Tibial artery (tissue), 4 donors: ENCODE data around the gene MLXIPL.

Experiments
- DNase-seq, 2 donors: peaks; one replicate each; pipeline ENCODE4 v3.0.0-alpha.2; 2019
- H3K27ac ChIP-seq, 2 donors: fragments of 200-600 bp; sonication (generic) in 1 of 2; 1 replicate in 1 of 2; 2 replicates in 1 of 2; pipeline ENCODE4 v1.5.1; 2018 to 2019; ENCODE audit warnings: mild to moderate bottlenecking in 1 of 2
- H3K27me3 ChIP-seq, 2 donors: fragments of 200-600 bp; sonication (generic) in 1 of 2; one replicate each; pipeline versions ENCODE4 v1.5.1 to v1.6.0; 2016 to 2019
- H3K36me3 ChIP-seq, 3 donors: fragments of 200-600 bp; sonication (generic) in 2 of 3; one replicate each; pipeline ENCODE4 v1.5.1; 2016 to 2019; ENCODE audit warnings: mild to moderate bottlenecking in 2 of 3
- H3K4me1 ChIP-seq, 4 donors: fragments of 200-600 bp; sonication (generic) in 2 of 4; 1 replicate in 3 of 4; 2 replicates in 1 of 4; pipeline ENCODE4 v1.5.1; 2016 to 2019
- H3K4me3 ChIP-seq, 2 donors: fragments of 200-600 bp; sonication (generic) in 1 of 2; 1 replicate in 1 of 2; 2 replicates in 1 of 2; pipeline ENCODE4 v1.5.1; 2018 to 2019; ENCODE audit warnings: mild to moderate bottlenecking in 2 of 2
- H3K9me3 ChIP-seq, 3 donors: fragments of 200-600 bp; sonication (generic) in 1 of 3; one replicate each; pipeline ENCODE4 v1.5.1; 2016 to 2019
- CTCF ChIP-seq, 2 experiments: fragments of 200-600 bp in 1 of 2; fragments of 450-650 bp in 1 of 2; IDR thresholded peaks; one replicate each; pipeline ENCODE4 v1.5.1; 2017 to 2019; ENCODE audit warnings: antibody characterized with exemption in 2 of 2, mild to moderate bottlenecking in 1 of 2, moderate library complexity in 1 of 2
- intact Hi-C: fragments of 100-400 bp; cut with DNase I; formaldehyde crosslinking; loops from one replicate; pipeline ENCODE4 v1.15.0; 2023; ENCODE audit warnings: low total_unique reads

Gene MLXIPL

DNA sequence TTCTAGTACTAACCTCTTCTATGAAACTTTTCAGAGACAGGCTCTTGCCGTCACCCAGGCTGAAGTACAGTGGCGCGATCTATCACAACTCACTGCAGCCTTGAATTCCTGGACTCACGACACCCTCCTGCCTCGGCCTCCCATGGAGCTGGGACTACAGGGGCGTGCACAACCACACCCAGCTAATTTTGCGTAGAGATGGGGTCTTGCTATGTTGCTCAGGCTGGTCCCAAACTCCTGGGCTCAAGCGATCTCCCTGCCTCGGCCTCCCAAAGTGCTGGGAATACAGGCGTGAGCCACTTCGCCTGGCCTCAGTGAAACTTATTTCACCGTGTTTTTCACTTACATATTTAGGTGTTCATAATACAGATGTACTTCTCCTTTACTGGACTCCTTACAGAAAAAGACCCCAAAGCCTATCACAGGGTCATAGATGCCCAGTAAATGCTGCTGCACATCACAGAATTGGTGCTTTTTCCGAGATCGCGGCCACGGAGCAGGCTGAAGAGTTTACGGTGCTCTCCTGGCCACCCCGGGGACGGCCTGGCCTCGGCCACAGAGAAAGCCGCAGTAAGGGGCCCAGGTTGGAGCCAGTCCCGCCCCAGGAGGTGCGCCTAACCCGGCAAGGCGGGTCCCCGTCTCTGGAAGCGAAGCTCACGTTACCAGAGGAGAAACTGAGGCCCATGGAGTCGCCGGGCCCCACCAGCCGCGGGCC, 46.5 kb downstream of the MLXIPL start:
- intact Hi-C loops: loop anchor here (2.0 kb wide), 2 partner anchors 17 to 57 kb away; no protein-coding TSS in a partner anchor

DNA sequence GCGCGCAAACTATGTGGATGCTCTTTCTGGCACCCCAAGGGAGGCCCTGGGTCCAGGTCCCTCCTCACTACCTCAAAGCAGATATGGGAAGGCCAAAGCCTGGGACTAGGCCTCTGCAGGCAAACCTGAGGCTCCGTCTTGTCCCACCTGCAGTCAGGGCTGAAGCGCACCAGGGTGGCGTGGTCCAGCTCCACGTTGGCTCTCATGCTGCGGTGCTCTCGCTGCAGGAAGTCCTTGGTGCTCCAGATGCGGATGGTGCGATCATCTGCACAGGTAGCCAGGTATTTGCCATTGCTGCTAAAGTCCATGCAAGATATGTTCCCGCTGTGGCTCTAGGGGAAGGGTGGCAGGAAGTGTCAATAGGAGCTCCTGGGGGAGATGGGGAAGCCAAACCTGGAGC, 50.5 kb downstream of the MLXIPL start:
- DNase-seq: no peak
- Histone ChIP-seq H3K27ac (no peak overlapping the region), H3K4me3 (no peak overlapping the region), H3K27me3 (no peaks in the 10 kb centered on the region), H3K9me3 (no peaks in the 10 kb centered on the region), H3K36me3 (peaks cover 57 to 67% (median 58%) of the 10 kb centered on the region in 3 donors), H3K4me1 (peaks cover 0 to 25% (median 14%) of the 10 kb centered on the region in 4 donors)
- TF ChIP-seq CTCF (IDR thresholded peaks at IDR 0.05): no peak
- intact Hi-C loops: no loop called here

More for the DNA sequence above, 46.5 kb downstream of the MLXIPL start:
- peaks cover 0 to 32% (median 20%) of the 10 kb centered on the region in 4 donors for H3K4me1 ChIP-seq
- no peak for DNase-seq
- no peaks in the 10 kb centered on the region for H3K9me3 ChIP-seq
- no peak for TF ChIP-seq CTCF (IDR thresholded peaks at IDR 0.05)
- H3K27ac ChIP-seq: peak overlapping the region; percentile 88 to 89
- H3K27me3 ChIP-seq: no peaks in the 10 kb centered on the region
- H3K4me3 ChIP-seq: peak overlapping the region; percentile 74 to 94
- peaks cover 21 to 28% (median 22%) of the 10 kb centered on the region in 3 donors for H3K36me3 ChIP-seq

DNA sequence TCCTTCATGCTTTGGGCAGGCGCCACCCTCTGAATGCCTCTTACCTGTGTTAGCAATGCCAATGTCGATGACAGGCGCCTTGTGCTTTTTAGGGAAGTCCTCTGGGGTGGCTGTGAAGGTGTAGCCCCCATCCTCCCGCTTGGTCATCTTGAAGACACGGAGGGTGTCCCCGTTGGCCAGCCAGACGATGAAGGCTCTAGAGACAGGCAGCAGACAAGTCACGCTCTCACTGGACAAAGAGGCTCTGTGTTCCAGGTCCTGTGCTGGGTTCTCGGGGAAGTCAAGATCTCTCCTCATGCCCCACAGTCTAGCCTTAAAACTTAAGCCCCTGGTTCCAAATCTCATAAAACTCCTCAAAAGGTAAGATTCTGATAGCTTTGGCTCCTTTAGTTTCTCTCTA, 51.0 kb downstream of the MLXIPL start:
- TF ChIP-seq CTCF (IDR thresholded peaks at IDR 0.05): no peak
- DNase-seq: no peak
- Histone ChIP-seq H3K4me1 (peaks cover 0 to 25% (median 14%) of the 10 kb centered on the region in 4 donors), H3K9me3 (no peaks in the 10 kb centered on the region), H3K27ac (no peak overlapping the region), H3K4me3 (no peak overlapping the region), H3K36me3 (peaks cover 57 to 67% (median 58%) of the 10 kb centered on the region in 3 donors), H3K27me3 (no peaks in the 10 kb centered on the region)
- intact Hi-C loops: no loop called here

GRCh38 chr7:73572767-73573186, 51.5 kb downstream of the MLXIPL start:
- Histone ChIP-seq H3K4me3 (no peak overlapping the region), H3K27me3 (no peaks in the 10 kb centered on the region), H3K9me3 (no peaks in the 10 kb centered on the region), H3K27ac (no peak overlapping the region), H3K36me3 (peaks cover 57 to 67% (median 58%) of the 10 kb centered on the region in 3 donors), H3K4me1 (peaks cover 0 to 22% (median 13%) of the 10 kb centered on the region in 4 donors)
- intact Hi-C loops: no loop called here
- DNase-seq: no peak
- no peak for TF ChIP-seq CTCF (IDR thresholded peaks at IDR 0.05)

GRCh38 chr7:73570977-73571376, 53.3 kb downstream of the MLXIPL start:
- DNase-seq: no peak
- Histone ChIP-seq H3K9me3 (no peaks in the 10 kb centered on the region), H3K27ac (no peak overlapping the region), H3K4me3 (no peak overlapping the region), H3K36me3 (peaks cover 57 to 67% (median 58%) of the 10 kb centered on the region in 3 donors), H3K4me1 (peaks cover 0 to 7% (median under 1%) of the 10 kb centered on the region in 4 donors), H3K27me3 (no peaks in the 10 kb centered on the region)
- no peak for TF ChIP-seq CTCF (IDR thresholded peaks at IDR 0.05)
- intact Hi-C loops: no loop called here
